GM23338 (cell line): ENCODE results near the gene PPP1R3G. TPM values are rescaled to one million over a fixed set of nuclear protein-coding genes. Genes with fewer than 3 reads are reported as not detected.

Experiments used
- ATAC-seq: fragments of 200-7000 bp; cut with Tn5 transposase; 3 replicates; pipeline ENCODE4 v1.9.1; 2020
- DNase-seq: peaks from one replicate; pipeline ENCODE4 v3.0.0-alpha.2; 2015; ENCODE audit warnings: low spot score
- H2AFZ ChIP-seq: fragments of 200-600 bp; sonication (generic); 2 replicates; pipeline ENCODE4 v1.8.0; 2016; ENCODE audit warnings: antibody characterized with exemption, mild to moderate bottlenecking, moderate library complexity
- H3F3A ChIP-seq: fragments of 200-600 bp; sonication (generic); replicated peaks from 2 replicates; pipeline ENCODE4 v1.8.0; 2017; ENCODE audit warnings: antibody characterized with exemption, mixed run types, low read depth
- H3K27ac ChIP-seq: fragments of 200-600 bp; sonication (generic); 2 replicates; pipeline ENCODE4 v1.6.1; 2016; ENCODE audit warnings: low read depth
- H3K27me3 ChIP-seq: fragments of 200-600 bp; sonication (generic); 2 replicates; pipeline ENCODE4 v1.8.0; 2016; ENCODE audit warnings: mild to moderate bottlenecking, mixed run types, moderate library complexity; ENCODE audit not compliant: insufficient read depth
- H3K36me3 ChIP-seq: fragments of 200-600 bp; sonication (generic); 2 replicates; pipeline ENCODE4 v1.8.0; 2016; ENCODE audit warnings: mild to moderate bottlenecking; ENCODE audit not compliant: insufficient read depth
- H3K4me1 ChIP-seq: fragments of 200-600 bp; sonication (generic); 2 replicates; pipeline ENCODE4 v1.8.0; 2016; ENCODE audit warnings: mild to moderate bottlenecking, moderate library complexity; ENCODE audit not compliant: insufficient read depth
- H3K4me2 ChIP-seq: fragments of 200-600 bp; sonication (generic); 2 replicates; pipeline ENCODE4 v1.7.1; 2017; ENCODE audit warnings: mixed run types
- H3K4me3 ChIP-seq: fragments of 200-600 bp; sonication (generic); 2 replicates; pipeline ENCODE4 v1.6.1; 2016; ENCODE audit warnings: mixed run types
- H3K79me2 ChIP-seq: fragments of 200-600 bp; sonication (generic); replicated peaks from 2 replicates; pipeline ENCODE4 v1.8.0; 2017; ENCODE audit warnings: mild to moderate bottlenecking; ENCODE audit not compliant: insufficient read depth
- H3K9me2 ChIP-seq: fragments of 200-600 bp; sonication (generic); 2 replicates; pipeline ENCODE4 v1.8.0; 2017; ENCODE audit not compliant: insufficient read depth
- H4K20me1 ChIP-seq: fragments of 200-600 bp; sonication (generic); replicated peaks from 2 replicates; pipeline ENCODE4 v1.8.0; 2017; ENCODE audit warnings: mild to moderate bottlenecking; ENCODE audit not compliant: insufficient read depth
- H3K27ac Mint-ChIP-seq: 2 replicates; pipeline ENCODE4 v1.8.0; 2020; ENCODE audit warnings: inconsistent platforms, mild to moderate bottlenecking, moderate library complexity, mixed read lengths
- H3K27me3 Mint-ChIP-seq: 3 replicates; pipeline ENCODE4 v1.8.0; 2022; ENCODE audit warnings: low read depth, mild to moderate bottlenecking, moderate library complexity, mixed read lengths, inconsistent platforms; ENCODE audit not compliant: insufficient read depth, poor library complexity
- H3K36me3 Mint-ChIP-seq: 3 replicates; pipeline ENCODE4 v1.8.0; 2021; ENCODE audit warnings: low read depth, mild to moderate bottlenecking, inconsistent platforms, moderate library complexity, mixed read lengths
- H3K4me1 Mint-ChIP-seq: 3 replicates; pipeline ENCODE4 v1.8.0; 2020; ENCODE audit warnings: mild to moderate bottlenecking, inconsistent platforms, mixed read lengths
- H3K4me3 Mint-ChIP-seq: 3 replicates; pipeline ENCODE4 v1.8.0; 2021; ENCODE audit warnings: moderate library complexity, mild to moderate bottlenecking, inconsistent platforms, mixed read lengths
- H3K9me3 Mint-ChIP-seq: 3 replicates; pipeline ENCODE4 v1.8.0; 2020; ENCODE audit warnings: moderate library complexity, mild to moderate bottlenecking, inconsistent platforms, mixed read lengths
- CREB1 ChIP-seq: fragments of 250-450 bp; sonication (Bioruptor Pico); IDR thresholded peaks from 2 replicates; pipeline ENCODE4 v1.5.0; 2020; ENCODE audit warnings: low read depth, mild to moderate bottlenecking, moderate library complexity
- EZH2 ChIP-seq: fragments of 200-600 bp; sonication (generic); IDR thresholded peaks from one replicate; pipeline ENCODE4 v1.8.0; 2017; ENCODE audit warnings: antibody characterized with exemption, mild to moderate bottlenecking, low read depth; ENCODE audit not compliant: unreplicated experiment
- EZH2phosphoT487 ChIP-seq: fragments of 200-600 bp; sonication (generic); IDR thresholded peaks from one replicate; pipeline ENCODE4 v1.8.1; 2018; ENCODE audit warnings: antibody characterized with exemption; ENCODE audit not compliant: unreplicated experiment
- JUNB ChIP-seq: IDR thresholded peaks from one replicate; pipeline ENCODE4 v1.6.1; 2016; ENCODE audit warnings: antibody characterized with exemption; ENCODE audit not compliant: unreplicated experiment
- NANOG ChIP-seq: IDR thresholded peaks from 2 replicates; pipeline ENCODE4 v1.6.1; 2016; ENCODE audit warnings: antibody characterized with exemption, borderline replicate concordance
- POLR2AphosphoS5 ChIP-seq: IDR thresholded peaks from 2 replicates; pipeline ENCODE4 v1.6.1; 2016; ENCODE audit warnings: antibody characterized with exemption, low read depth
- STAT1 ChIP-seq: IDR thresholded peaks from one replicate; pipeline ENCODE4 v1.6.1; 2016; ENCODE audit warnings: antibody characterized with exemption; ENCODE audit not compliant: unreplicated experiment
- ZNF114 ChIP-seq: fragments of 250-450 bp; sonication (Bioruptor Pico); IDR thresholded peaks from 2 replicates; pipeline ENCODE4 v1.5.0; 2020; ENCODE audit warnings: mild to moderate bottlenecking, moderate library complexity
- ZNF331 ChIP-seq: fragments of 250-450 bp; sonication (Bioruptor Pico); IDR thresholded peaks from 2 replicates; pipeline ENCODE4 v1.5.0; 2020; ENCODE audit warnings: low read depth, mild to moderate bottlenecking, moderate library complexity
- polyA plus RNA-seq: library from polyadenylated mRNA; unstranded; fragments of >200 nt; fragmentation: Nextera tagmentation; extraction: Ambion mirVana; gene quantifications from 2 replicates; pipeline ENCODE4 v1.2.1, GENCODE V29; 2016
- total RNA-seq: library from RNA; depleted of rRNA; stranded (reverse); fragments of >200 nt; shearing (Covaris generic); gene quantifications from 2 replicates; pipeline ENCODE4 v1.2.3, GENCODE V29; 2014
- TF ChIP-seq, protein P1 (sequence below), 2 experiments: fragments of 200-600 bp in 1 of 2; sonication (generic) in 1 of 2; conservative IDR thresholded peaks; 2 replicates each; pipeline versions ENCODE4 v1.5.1 to v1.6.1; 2016 to 2017; ENCODE audit warnings: antibody characterized with exemption in 2 of 2, low read depth in 2 of 2, mild to moderate bottlenecking in 2 of 2, moderate library complexity in 1 of 2
- TF ChIP-seq, protein P2 (sequence below): IDR thresholded peaks from 2 replicates; pipeline ENCODE4 v1.6.1; 2016; ENCODE audit warnings: antibody characterized with exemption
- TF ChIP-seq, protein P3 (sequence below): IDR thresholded peaks from one replicate; pipeline ENCODE4 v1.6.1; 2018; ENCODE audit warnings: antibody characterized with exemption; ENCODE audit not compliant: unreplicated experiment
- TF ChIP-seq, protein P4 (sequence below): fragments of 250-450 bp; sonication (Bioruptor Pico); IDR thresholded peaks from 2 replicates; pipeline ENCODE4 v1.5.0; 2020; ENCODE audit warnings: mild to moderate bottlenecking, moderate library complexity

The PPP1R3G gene
- total and polyA plus RNA-seq, 2 experiments from 2014 or later, result 0.13 to 0.24 TPM

DNA sequence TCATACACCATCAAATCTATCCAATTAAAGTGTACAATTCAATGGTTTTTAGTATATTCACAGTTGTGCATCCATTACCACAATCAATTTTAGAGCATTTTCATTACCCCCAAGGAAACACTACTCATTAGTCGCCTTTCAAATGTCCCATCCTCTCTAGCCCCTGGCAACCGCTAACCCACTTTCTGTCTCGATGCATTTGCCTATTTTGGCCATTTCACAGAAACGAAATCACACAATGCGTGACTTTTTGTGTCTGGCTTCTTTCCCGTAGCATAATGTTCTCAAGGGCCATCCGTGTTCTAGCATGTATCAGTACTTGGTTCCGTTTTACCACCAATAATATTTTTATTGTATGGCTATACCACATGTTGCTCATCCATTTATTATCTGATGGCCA is 51.7 kb downstream of the PPP1R3G start:
- H3K4me1 Mint-ChIP-seq, result peaks cover 40% of the 10 kb centered on the region
- H3K27me3 Mint-ChIP-seq, result peaks cover 5% of the 10 kb centered on the region
- H3K9me3 Mint-ChIP-seq, result no peaks in the 10 kb centered on the region
- no peak overlapping the region for H3K27ac Mint-ChIP-seq
- Histone ChIP-seq H4K20me1 (peaks cover 12% of the 10 kb centered on the region; the same call in 1 of the 2 replicates), H2AFZ (no peak overlapping the region), H3K4me1 (peaks cover 34% of the 10 kb centered on the region), H3F3A (peaks cover 7% of the 10 kb centered on the region), H3K9me2 (no peaks in the 10 kb centered on the region), H3K27ac (no peak overlapping the region), H3K36me3 (no peaks in the 10 kb centered on the region), H3K4me2 (no peak overlapping the region), H3K4me3 (no peak overlapping the region), H3K27me3 (no peaks in the 10 kb centered on the region), H3K79me2 (no peaks in the 10 kb centered on the region)
- no peak for ATAC-seq
- DNase-seq, result no peak
- no peak overlapping the region for H3K4me3 Mint-ChIP-seq
- H3K36me3 Mint-ChIP-seq, result no peaks in the 10 kb centered on the region
- no peak for TF ChIP-seq EZH2phosphoT487
- TF ChIP-seq JUNB, result no peak
- no peak for TF ChIP-seq CREB1 (CRISPR knock-in tag)
- TF ChIP-seq, protein P1, sequence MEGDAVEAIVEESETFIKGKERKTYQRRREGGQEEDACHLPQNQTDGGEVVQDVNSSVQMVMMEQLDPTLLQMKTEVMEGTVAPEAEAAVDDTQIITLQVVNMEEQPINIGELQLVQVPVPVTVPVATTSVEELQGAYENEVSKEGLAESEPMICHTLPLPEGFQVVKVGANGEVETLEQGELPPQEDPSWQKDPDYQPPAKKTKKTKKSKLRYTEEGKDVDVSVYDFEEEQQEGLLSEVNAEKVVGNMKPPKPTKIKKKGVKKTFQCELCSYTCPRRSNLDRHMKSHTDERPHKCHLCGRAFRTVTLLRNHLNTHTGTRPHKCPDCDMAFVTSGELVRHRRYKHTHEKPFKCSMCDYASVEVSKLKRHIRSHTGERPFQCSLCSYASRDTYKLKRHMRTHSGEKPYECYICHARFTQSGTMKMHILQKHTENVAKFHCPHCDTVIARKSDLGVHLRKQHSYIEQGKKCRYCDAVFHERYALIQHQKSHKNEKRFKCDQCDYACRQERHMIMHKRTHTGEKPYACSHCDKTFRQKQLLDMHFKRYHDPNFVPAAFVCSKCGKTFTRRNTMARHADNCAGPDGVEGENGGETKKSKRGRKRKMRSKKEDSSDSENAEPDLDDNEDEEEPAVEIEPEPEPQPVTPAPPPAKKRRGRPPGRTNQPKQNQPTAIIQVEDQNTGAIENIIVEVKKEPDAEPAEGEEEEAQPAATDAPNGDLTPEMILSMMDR (conservative IDR thresholded peaks at IDR 0.05; ENCODE audit: low read depth in 2 of 2), result no peak
- TF ChIP-seq, protein P2, sequence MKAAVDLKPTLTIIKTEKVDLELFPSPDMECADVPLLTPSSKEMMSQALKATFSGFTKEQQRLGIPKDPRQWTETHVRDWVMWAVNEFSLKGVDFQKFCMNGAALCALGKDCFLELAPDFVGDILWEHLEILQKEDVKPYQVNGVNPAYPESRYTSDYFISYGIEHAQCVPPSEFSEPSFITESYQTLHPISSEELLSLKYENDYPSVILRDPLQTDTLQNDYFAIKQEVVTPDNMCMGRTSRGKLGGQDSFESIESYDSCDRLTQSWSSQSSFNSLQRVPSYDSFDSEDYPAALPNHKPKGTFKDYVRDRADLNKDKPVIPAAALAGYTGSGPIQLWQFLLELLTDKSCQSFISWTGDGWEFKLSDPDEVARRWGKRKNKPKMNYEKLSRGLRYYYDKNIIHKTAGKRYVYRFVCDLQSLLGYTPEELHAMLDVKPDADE, result no peak
- TF ChIP-seq STAT1, result no peak
- TF ChIP-seq, protein P3, sequence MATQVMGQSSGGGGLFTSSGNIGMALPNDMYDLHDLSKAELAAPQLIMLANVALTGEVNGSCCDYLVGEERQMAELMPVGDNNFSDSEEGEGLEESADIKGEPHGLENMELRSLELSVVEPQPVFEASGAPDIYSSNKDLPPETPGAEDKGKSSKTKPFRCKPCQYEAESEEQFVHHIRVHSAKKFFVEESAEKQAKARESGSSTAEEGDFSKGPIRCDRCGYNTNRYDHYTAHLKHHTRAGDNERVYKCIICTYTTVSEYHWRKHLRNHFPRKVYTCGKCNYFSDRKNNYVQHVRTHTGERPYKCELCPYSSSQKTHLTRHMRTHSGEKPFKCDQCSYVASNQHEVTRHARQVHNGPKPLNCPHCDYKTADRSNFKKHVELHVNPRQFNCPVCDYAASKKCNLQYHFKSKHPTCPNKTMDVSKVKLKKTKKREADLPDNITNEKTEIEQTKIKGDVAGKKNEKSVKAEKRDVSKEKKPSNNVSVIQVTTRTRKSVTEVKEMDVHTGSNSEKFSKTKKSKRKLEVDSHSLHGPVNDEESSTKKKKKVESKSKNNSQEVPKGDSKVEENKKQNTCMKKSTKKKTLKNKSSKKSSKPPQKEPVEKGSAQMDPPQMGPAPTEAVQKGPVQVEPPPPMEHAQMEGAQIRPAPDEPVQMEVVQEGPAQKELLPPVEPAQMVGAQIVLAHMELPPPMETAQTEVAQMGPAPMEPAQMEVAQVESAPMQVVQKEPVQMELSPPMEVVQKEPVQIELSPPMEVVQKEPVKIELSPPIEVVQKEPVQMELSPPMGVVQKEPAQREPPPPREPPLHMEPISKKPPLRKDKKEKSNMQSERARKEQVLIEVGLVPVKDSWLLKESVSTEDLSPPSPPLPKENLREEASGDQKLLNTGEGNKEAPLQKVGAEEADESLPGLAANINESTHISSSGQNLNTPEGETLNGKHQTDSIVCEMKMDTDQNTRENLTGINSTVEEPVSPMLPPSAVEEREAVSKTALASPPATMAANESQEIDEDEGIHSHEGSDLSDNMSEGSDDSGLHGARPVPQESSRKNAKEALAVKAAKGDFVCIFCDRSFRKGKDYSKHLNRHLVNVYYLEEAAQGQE, result no peak
- TF ChIP-seq ZNF331 (CRISPR knock-in tag), result no peak
- TF ChIP-seq, protein P4, sequence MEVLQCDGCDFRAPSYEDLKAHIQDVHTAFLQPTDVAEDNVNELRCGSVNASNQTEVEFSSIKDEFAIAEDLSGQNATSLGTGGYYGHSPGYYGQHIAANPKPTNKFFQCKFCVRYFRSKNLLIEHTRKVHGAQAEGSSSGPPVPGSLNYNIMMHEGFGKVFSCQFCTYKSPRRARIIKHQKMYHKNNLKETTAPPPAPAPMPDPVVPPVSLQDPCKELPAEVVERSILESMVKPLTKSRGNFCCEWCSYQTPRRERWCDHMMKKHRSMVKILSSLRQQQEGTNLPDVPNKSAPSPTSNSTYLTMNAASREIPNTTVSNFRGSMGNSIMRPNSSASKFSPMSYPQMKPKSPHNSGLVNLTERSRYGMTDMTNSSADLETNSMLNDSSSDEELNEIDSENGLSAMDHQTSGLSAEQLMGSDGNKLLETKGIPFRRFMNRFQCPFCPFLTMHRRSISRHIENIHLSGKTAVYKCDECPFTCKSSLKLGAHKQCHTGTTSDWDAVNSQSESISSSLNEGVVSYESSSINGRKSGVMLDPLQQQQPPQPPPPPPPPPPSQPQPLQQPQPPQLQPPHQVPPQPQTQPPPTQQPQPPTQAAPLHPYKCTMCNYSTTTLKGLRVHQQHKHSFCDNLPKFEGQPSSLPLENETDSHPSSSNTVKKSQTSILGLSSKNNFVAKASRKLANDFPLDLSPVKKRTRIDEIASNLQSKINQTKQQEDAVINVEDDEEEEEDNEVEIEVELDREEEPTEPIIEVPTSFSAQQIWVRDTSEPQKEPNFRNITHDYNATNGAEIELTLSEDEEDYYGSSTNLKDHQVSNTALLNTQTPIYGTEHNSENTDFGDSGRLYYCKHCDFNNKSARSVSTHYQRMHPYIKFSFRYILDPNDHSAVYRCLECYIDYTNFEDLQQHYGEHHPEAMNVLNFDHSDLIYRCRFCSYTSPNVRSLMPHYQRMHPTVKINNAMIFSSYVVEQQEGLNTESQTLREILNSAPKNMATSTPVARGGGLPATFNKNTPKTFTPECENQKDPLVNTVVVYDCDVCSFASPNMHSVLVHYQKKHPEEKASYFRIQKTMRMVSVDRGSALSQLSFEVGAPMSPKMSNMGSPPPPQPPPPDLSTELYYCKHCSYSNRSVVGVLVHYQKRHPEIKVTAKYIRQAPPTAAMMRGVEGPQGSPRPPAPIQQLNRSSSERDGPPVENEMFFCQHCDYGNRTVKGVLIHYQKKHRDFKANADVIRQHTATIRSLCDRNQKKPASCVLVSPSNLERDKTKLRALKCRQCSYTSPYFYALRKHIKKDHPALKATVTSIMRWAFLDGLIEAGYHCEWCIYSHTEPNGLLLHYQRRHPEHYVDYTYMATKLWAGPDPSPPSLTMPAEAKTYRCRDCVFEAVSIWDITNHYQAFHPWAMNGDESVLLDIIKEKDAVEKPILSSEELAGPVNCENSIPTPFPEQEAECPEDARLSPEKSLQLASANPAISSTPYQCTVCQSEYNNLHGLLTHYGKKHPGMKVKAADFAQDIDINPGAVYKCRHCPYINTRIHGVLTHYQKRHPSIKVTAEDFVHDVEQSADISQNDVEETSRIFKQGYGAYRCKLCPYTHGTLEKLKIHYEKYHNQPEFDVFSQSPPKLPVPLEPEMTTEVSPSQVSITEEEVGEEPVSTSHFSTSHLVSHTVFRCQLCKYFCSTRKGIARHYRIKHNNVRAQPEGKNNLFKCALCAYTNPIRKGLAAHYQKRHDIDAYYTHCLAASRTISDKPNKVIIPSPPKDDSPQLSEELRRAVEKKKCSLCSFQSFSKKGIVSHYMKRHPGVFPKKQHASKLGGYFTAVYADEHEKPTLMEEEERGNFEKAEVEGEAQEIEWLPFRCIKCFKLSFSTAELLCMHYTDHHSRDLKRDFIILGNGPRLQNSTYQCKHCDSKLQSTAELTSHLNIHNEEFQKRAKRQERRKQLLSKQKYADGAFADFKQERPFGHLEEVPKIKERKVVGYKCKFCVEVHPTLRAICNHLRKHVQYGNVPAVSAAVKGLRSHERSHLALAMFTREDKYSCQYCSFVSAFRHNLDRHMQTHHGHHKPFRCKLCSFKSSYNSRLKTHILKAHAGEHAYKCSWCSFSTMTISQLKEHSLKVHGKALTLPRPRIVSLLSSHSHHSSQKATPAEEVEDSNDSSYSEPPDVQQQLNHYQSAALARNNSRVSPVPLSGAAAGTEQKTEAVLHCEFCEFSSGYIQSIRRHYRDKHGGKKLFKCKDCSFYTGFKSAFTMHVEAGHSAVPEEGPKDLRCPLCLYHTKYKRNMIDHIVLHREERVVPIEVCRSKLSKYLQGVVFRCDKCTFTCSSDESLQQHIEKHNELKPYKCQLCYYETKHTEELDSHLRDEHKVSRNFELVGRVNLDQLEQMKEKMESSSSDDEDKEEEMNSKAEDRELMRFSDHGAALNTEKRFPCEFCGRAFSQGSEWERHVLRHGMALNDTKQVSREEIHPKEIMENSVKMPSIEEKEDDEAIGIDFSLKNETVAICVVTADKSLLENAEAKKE (CRISPR knock-in tag), result no peak
- TF ChIP-seq POLR2AphosphoS5, result no peak
- no peak for TF ChIP-seq NANOG
- TF ChIP-seq ZNF114 (CRISPR knock-in tag), result no peak
- TF ChIP-seq EZH2, result no peak
